ELF-1 (cell line): ENCODE results near the gene LIPM.

ENCODE experiments used
- DNase-seq: peaks from one replicate; pipeline ENCODE4 v3.0.0-alpha.2; 2016; ENCODE audit warnings: low read depth, low spot score

The LIPM gene

GRCh38 chr10:88802523-88803285, at the start of gene LIPM:
TSS of gene LIPM (plus strand) at chr10:88802730. CDS start at chr10:88802897, 167 bp downstream.
- no peak for DNase-seq

DNA sequence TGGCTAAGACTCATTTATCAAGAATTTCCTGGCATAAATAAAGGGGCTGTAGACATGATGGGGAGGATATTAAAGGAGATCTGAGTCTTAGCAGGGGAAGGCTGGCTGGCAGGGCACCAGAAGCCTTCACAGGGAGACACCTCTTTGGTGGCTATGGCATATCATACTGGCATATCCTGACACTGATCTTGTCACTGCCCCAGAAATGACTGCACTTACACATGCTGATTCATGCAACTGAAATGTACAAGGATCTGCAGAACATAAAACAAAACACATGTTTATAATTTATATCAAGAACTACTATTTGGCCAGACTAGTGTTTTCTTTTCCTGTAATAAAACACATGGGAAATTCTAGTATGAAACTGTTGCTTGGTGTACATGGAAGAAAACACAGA, 48.2 kb upstream of the LIPM start:
- no peak for DNase-seq

DNA sequence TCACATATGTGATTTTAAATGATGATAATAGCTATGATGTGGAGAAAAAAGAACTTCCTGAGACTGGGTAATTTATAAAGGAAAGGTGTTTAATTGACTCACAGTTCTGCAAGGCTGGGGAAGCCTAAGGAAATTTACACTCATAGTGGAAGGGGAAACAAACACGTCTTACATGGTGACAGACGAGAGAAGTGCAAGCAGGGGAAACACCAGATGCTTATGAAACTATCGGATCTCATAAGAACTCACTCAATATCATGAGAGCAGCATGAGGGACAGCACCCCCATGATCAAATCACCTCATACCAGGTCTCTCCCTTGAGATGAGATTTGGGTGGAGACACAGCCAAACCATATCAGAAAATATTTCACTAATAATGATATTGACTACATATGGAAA, 46.8 kb upstream of the LIPM start:
- no peak for DNase-seq

GRCh38 chr10:88756660-88757059, 45.9 kb upstream of the LIPM start:
- DNase-seq = no peak

- no peak for DNase-seq
These were observed 43.0 kb upstream of the LIPM start, which contains the start of gene LIPN for GRCh38 chr10:88759366-88760101. TSS of gene LIPN (plus strand) at chr10:88760020. CDS start at chr10:88761406, 1,386 bp downstream.

DNA sequence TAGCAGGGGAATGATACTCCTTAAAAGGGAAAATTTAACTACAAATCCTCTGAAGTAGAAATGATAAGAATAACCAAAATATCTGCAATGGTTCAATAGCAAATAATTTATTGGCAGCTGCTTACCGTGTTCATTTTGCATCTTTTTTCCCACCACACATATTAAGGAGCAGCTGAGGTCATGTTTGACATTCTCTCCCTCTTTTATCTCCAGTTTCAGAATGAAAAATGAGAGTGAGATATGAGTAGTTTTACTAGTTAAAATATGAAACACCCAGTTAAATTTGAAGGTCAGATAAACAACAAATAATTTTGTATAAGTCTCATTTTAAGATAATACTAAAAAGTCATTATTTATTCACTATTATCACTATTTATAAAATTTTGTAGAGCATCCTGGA, 39.6 kb upstream of the LIPM start:
- no peak for DNase-seq

DNA sequence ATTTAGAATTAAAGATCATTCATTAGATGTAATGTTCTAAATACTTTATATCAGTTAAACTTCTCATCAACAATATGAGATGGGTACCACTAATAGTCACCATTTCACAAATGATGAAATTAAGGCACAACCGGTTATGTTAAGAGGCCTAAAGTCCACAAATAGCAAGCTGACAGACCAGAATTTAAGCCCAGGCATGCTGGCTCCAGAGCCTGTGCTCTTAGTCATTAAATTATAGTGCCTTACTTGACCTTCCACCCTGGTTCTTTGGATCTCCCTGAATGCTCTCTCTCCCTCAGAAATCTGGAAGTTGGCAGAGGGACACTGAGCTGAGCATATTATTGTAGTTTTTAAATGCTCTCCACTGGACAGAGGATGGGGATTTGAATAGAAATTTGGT, 39.1 kb upstream of the LIPM start:
- no peak for DNase-seq

- DNase-seq = no peak
These were observed 38.4 kb upstream of the LIPM start for GRCh38 chr10:88764110-88764509.

DNA sequence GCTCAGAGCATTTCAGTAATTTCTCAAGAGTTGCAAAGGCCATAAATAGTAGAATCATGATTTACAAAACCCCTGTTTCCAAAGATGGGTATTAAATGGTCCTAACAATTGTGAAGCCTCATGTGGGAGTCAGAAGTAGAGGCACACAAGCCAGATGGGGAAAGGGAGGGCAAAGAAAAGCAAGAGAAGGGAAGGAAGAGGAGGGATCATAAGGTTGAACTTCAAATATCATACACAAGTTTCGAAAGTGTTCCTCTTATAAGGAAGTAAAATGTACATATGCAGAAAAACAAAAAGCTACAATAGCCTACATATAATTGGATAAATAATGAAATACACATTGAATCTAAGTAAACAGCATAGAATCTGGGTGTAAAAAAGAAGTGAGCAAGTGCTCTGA, 36.7 kb upstream of the LIPM start:
- no peak for DNase-seq

GRCh38 chr10:88769384-88769783, 33.1 kb upstream of the LIPM start:
- no peak for DNase-seq

DNA sequence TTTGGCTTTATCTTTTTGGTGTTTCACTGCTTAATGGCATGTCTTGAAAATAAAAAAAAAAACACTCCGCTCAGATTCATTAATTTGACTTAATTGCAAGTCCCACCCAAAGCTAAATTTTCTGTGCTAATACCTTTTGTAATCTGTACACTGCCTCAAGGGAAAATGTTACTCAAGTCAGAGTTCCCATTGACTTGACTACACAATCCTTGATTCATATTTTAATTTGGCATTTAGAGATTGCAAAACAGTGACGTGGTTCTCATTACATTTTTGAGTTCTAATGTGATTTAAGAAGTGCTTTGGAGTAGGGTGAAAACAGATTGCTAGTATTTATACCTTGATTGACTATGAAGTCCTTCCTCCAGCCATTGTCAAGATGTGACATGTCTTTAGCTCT, 21.3 kb upstream of the LIPM start:
- no peak for DNase-seq

DNA sequence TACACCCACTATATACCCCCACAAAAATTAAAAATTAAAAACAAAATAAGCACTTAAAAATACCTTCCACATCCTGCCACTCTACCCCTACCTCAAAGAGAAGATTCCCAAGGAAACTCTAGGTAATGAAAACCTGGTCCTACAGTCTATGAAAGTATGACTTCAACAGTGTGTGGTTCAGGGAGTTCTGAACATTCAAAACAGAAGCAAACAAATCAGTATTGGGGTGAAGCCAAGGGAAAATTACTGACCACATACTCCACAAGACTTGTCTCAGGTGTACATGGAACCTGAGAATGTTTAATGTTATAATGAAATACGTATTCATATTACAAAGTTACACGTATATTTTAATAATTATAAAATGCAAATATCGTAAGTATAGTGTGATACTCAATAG, 20.3 kb upstream of the LIPM start:
- no peak for DNase-seq

DNA sequence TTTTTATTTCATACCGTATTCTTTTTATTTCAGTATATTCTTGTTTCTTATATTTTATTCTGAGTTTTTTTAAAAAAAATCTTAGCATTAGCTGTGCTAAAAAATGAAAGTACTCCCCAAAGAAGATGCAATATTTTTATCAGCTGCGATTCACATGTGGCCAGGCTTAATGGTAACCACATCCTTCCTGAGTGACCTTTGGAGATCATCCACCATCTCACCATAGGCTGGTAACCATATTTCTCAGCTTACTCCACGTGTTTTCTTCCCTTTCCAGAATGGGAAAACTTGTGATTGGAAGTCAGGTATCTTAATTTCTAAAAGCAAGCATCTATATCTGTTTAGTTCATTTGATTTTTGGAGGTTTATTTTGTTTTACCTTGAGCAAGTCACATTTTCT, 18.8 kb upstream of the LIPM start:
- DNase-seq = no peak

- no peak for DNase-seq
These were observed 16.3 kb upstream of the LIPM start for GRCh38 chr10:88786032-88786770.

GRCh38 chr10:88787463-88787862, 15.1 kb upstream of the LIPM start:
- DNase-seq = no peak

- no peak for DNase-seq
These were observed 13.6 kb upstream of the LIPM start for GRCh38 chr10:88788924-88789323.

DNA sequence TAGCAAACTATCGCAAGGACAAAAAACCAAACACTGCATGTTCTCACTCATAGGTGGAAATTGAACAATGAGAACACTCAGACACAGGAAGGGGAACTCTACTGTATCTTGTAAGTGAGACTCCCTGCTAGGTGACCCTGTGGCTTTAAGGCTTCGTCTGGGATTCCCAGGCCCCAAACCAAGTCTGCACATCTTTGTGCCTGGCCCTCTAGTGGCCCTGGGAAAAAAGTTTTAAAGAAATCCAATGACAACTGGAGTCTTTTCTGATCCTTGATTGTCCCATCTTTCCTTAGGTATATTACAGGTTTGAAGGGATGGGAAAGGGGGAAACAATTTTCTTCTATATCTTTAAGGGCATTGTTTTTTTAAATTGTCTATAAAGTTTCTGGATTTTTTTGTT, 10.6 kb upstream of the LIPM start:
- DNase-seq = peak; percentile 37

DNA sequence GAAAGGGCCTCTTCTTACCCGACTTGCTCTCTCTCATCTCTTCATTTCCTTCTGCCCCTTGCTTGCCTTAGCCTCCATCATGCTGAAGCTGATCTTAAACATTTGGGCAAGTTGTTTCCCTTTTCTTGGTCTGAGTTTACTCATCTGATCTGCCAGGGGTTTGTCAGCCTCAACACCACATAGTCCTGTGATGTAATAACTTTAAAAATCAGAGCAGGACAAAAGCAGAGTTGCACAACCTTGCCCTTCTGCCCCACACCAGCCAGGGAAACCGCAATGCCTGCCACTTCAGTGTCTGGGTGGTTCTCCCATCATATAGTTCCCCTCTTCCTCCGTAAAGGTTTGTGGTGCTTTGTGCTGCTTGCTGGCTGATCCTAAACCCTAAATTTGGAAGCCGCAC, 9.9 kb upstream of the LIPM start:
- DNase-seq = no peak

GRCh38 chr10:88793712-88794299, 8.7 kb upstream of the LIPM start:
- DNase-seq = no peak

DNA sequence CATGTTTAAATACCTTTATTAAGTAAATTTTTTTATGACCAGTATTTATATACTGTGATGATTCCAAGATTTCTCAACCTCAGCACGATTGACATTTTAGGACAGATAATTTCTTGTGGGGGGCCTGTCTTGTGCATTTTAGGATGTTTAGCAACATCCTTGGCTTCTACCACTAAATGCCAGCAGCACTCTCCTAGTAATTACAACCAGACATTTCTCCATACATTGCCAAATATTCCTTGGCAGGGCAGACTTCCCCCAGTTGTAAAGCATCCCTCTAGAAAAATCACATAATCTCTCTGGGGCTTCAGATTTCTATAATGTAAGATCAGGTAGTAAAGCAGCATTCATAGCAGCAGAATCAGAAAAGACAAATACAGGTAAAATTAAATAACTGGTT, 7.8 kb upstream of the LIPM start:
- DNase-seq = no peak

GRCh38 chr10:88800152-88801125, 2.1 kb upstream of the LIPM start:
- no peak for DNase-seq
